ENCODE data around the gene ISL1.

DNA sequence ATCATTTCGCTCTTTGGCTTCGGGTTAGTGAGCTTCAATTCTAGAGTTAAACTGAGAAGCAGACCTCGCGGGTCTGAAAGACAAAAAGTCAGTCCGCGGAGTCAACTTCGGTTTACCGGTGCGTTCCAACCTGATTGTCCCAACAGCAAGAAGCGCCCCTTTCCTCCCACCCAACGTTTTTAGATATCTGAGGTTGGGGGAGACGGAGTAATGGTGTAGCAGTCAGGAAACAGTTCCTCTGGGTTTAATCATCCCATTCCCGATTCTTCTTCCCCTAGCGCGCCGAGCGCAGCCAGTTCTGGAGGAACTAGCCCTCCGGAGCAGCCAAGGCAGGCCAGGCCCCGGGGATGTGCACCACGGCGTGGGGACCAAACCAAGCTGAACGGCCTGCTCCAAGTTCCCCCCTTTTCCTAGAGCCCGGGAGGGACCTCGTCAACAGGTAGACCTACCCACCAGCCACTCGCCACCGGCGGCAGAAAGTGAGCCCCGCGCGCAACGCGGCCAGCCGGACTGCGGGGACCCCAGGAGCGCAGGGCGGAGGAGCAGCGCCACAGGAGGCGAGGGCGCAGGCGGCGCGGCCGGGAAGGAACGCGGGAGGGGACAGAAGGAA lies 622 bp upstream of the ISL1 start:
- TF ChIP-seq EZH2 (IDR thresholded peaks at IDR 0.05) = no peak
- no peak for TF ChIP-seq POLR2A (IDR thresholded peaks at IDR 0.05; ENCODE audit: borderline replicate concordance, extremely low read depth, insufficient read depth, insufficient read length)
- TF ChIP-seq, protein P1, sequence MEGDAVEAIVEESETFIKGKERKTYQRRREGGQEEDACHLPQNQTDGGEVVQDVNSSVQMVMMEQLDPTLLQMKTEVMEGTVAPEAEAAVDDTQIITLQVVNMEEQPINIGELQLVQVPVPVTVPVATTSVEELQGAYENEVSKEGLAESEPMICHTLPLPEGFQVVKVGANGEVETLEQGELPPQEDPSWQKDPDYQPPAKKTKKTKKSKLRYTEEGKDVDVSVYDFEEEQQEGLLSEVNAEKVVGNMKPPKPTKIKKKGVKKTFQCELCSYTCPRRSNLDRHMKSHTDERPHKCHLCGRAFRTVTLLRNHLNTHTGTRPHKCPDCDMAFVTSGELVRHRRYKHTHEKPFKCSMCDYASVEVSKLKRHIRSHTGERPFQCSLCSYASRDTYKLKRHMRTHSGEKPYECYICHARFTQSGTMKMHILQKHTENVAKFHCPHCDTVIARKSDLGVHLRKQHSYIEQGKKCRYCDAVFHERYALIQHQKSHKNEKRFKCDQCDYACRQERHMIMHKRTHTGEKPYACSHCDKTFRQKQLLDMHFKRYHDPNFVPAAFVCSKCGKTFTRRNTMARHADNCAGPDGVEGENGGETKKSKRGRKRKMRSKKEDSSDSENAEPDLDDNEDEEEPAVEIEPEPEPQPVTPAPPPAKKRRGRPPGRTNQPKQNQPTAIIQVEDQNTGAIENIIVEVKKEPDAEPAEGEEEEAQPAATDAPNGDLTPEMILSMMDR (IDR thresholded peaks at IDR 0.05 in 2 of 3, conservative IDR thresholded peaks at IDR 0.05 in 1 of 3; ENCODE audit: borderline replicate concordance in 1 of 3, insufficient read depth in 1 of 3, low read depth in 2 of 3, low read length in 2 of 3) = no peak
- TF ChIP-seq ELF1 (IDR thresholded peaks at IDR 0.05; ENCODE audit: borderline replicate concordance, low read depth) = no peak
- no peak for TF ChIP-seq JUND (IDR thresholded peaks at IDR 0.05)
- TF ChIP-seq, protein P2, sequence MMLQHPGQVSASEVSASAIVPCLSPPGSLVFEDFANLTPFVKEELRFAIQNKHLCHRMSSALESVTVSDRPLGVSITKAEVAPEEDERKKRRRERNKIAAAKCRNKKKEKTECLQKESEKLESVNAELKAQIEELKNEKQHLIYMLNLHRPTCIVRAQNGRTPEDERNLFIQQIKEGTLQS (IDR thresholded peaks at IDR 0.05) = no peak
- peak; percentile 63; the same call in 1 of the 2 replicates for TF ChIP-seq ZFX (IDR thresholded peaks at IDR 0.05)
- no peak for TF ChIP-seq SP1 (IDR thresholded peaks at IDR 0.05; ENCODE audit: low read depth)
- TF ChIP-seq, protein P3, sequence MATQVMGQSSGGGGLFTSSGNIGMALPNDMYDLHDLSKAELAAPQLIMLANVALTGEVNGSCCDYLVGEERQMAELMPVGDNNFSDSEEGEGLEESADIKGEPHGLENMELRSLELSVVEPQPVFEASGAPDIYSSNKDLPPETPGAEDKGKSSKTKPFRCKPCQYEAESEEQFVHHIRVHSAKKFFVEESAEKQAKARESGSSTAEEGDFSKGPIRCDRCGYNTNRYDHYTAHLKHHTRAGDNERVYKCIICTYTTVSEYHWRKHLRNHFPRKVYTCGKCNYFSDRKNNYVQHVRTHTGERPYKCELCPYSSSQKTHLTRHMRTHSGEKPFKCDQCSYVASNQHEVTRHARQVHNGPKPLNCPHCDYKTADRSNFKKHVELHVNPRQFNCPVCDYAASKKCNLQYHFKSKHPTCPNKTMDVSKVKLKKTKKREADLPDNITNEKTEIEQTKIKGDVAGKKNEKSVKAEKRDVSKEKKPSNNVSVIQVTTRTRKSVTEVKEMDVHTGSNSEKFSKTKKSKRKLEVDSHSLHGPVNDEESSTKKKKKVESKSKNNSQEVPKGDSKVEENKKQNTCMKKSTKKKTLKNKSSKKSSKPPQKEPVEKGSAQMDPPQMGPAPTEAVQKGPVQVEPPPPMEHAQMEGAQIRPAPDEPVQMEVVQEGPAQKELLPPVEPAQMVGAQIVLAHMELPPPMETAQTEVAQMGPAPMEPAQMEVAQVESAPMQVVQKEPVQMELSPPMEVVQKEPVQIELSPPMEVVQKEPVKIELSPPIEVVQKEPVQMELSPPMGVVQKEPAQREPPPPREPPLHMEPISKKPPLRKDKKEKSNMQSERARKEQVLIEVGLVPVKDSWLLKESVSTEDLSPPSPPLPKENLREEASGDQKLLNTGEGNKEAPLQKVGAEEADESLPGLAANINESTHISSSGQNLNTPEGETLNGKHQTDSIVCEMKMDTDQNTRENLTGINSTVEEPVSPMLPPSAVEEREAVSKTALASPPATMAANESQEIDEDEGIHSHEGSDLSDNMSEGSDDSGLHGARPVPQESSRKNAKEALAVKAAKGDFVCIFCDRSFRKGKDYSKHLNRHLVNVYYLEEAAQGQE (IDR thresholded peaks at IDR 0.05; ENCODE audit: low read depth) = no peak
- no peak for TF ChIP-seq EZH2phosphoT487 (IDR thresholded peaks at IDR 0.05; ENCODE audit: borderline replicate concordance)
- no peak for TF ChIP-seq ZNF274 (IDR thresholded peaks at IDR 0.05; ENCODE audit: low read depth, low read length)
- no peak for TF ChIP-seq CEBPB (IDR thresholded peaks at IDR 0.05; ENCODE audit: low read depth)

Measured in HCT116 (cell line).